SK-N-SH (cell line): ENCODE data around the gene WBP2. TPM values are rescaled to one million over a fixed set of nuclear protein-coding genes. Genes with fewer than 3 reads are reported as not detected.
"Not testable (repeated sequence)": the region's sequence is repeated elsewhere in the genome, so short reads cannot be mapped to it uniquely, and the experiment has no call there.

ENCODE experiments used
- CTCF ChIA-PET: fragments of 300-600, 350-600 bp; formaldehyde crosslinking; extraction: SDS; loops from one replicate; lab custom pipeline; 2021; lab: Yijun Ruan, JAX
- POLR2A ChIA-PET: fragments of 350-600 bp; sonication (Branson Sonifier 250); formaldehyde crosslinking; extraction: SDS; loops from one replicate; lab custom pipeline; 2020; ENCODE audit warnings: antibody characterized with exemption, inconsistent platforms; lab: Yijun Ruan, JAX
- DNase-seq: peaks from one replicate; pipeline ENCODE4 v3.0.0; 2012
- H2AFZ ChIP-seq: fragments of 200-600 bp; sonication (generic); 2 replicates; pipeline ENCODE4 v1.8.1; 2016; ENCODE audit warnings: antibody characterized with exemption, mild to moderate bottlenecking, low read depth
- H3F3A ChIP-seq: fragments of 200-600 bp; sonication (generic); replicated peaks from 2 replicates; pipeline ENCODE3; 2016; ENCODE audit warnings: antibody characterized with exemption, mild to moderate bottlenecking; ENCODE audit not compliant: insufficient read depth
- H3K27ac ChIP-seq, 2 experiments: fragments of 200-500 bp in 1 of 2; fragments of 200-600 bp in 1 of 2; sonication (Bioruptor generic) in 1 of 2; sonication (generic), shearing (Covaris generic) in 1 of 2; 2 replicates each; pipeline versions ENCODE4 v1.5.1 to v1.6.1; 2014 to 2016; ENCODE audit warnings: low read depth in 2 of 2, inconsistent platforms in 1 of 2, low read length in 1 of 2, mild to moderate bottlenecking in 1 of 2, mixed read lengths in 1 of 2
- H3K27me3 ChIP-seq: fragments of 200-600 bp; sonication (generic), shearing (Covaris generic); 2 replicates; pipeline ENCODE4 v1.6.1; 2016; ENCODE audit warnings: mixed run types; ENCODE audit not compliant: insufficient read depth
- H3K36me3 ChIP-seq, 2 experiments: fragments of 200-500 bp in 1 of 2; fragments of 200-600 bp in 1 of 2; sonication (Bioruptor generic) in 1 of 2; sonication (generic) in 1 of 2; replicated peaks in 1 of 2; 2 replicates each; pipeline versions ENCODE3 to v1.5.1; 2014 to 2016; ENCODE audit warnings: low read length in 1 of 2, mild to moderate bottlenecking in 1 of 2; ENCODE audit not compliant: insufficient read depth in 2 of 2, control insufficient read depth in 1 of 2
- H3K4me1 ChIP-seq, 2 experiments: fragments of 200-500 bp in 1 of 2; fragments of 200-600 bp in 1 of 2; sonication (Bioruptor generic) in 1 of 2; sonication (generic), shearing (Covaris generic) in 1 of 2; 2 replicates each; pipeline versions ENCODE4 v1.5.1 to v1.6.1; 2014 to 2016; ENCODE audit warnings: low read depth in 1 of 2, low read length in 1 of 2, mixed run types in 1 of 2; ENCODE audit not compliant: insufficient read depth in 2 of 2, control insufficient read depth in 1 of 2
- H3K4me2 ChIP-seq: fragments of 200-600 bp; sonication (generic), shearing (Covaris generic); 2 replicates; pipeline ENCODE4 v1.6.1; 2017; ENCODE audit warnings: mixed run types
- H3K4me3 ChIP-seq, 2 experiments: fragments of 200-500 bp in 1 of 2; fragments of 200-600 bp in 1 of 2; sonication (Bioruptor generic) in 1 of 2; sonication (generic), shearing (Covaris generic) in 1 of 2; 2 replicates each; pipeline versions ENCODE4 v1.5.1 to v1.8.1; 2014 to 2016; ENCODE audit warnings: low read depth in 2 of 2, inconsistent platforms in 1 of 2, low read length in 1 of 2, mild to moderate bottlenecking in 1 of 2, mixed read lengths in 1 of 2, moderate library complexity in 1 of 2
- H3K79me2 ChIP-seq: fragments of 200-600 bp; sonication (generic); 2 replicates; pipeline ENCODE4 v1.8.1; 2017; ENCODE audit warnings: mild to moderate bottlenecking; ENCODE audit not compliant: insufficient read depth
- H3K9ac ChIP-seq: fragments of 200-600 bp; sonication (generic); 2 replicates; pipeline ENCODE4 v1.6.1; 2017; ENCODE audit warnings: mixed run types
- H3K9me2 ChIP-seq: fragments of 200-600 bp; sonication (generic); 2 replicates; pipeline ENCODE4 v1.6.1; 2017; ENCODE audit warnings: mixed run types
- H3K9me3 ChIP-seq: fragments of 200-600 bp; sonication (generic); 2 replicates; pipeline ENCODE4 v1.6.1; 2017; ENCODE audit warnings: mixed run types, mild to moderate bottlenecking, moderate library complexity
- H4K20me1 ChIP-seq: fragments of 200-600 bp; sonication (generic); 2 replicates; pipeline ENCODE4 v1.6.1; 2017; ENCODE audit warnings: mild to moderate bottlenecking, mixed run types; ENCODE audit not compliant: insufficient read depth
- ELF1 ChIP-seq: IDR thresholded peaks from 2 replicates; pipeline ENCODE4 v1.4.0; 2012
- EZH2phosphoT487 ChIP-seq: fragments of 200-600 bp; sonication (generic); IDR thresholded peaks from 2 replicates; pipeline ENCODE4 v1.6.1; 2017; ENCODE audit warnings: low read depth, mixed run types, mild to moderate bottlenecking, antibody characterized with exemption, moderate library complexity, borderline replicate concordance
- FOXM1 ChIP-seq: IDR thresholded peaks from 2 replicates; pipeline ENCODE4 v1.4.0; 2012; ENCODE audit warnings: low read depth, mild to moderate bottlenecking
- GABPA ChIP-seq: IDR thresholded peaks from 2 replicates; pipeline ENCODE4 v1.4.0; 2012; ENCODE audit warnings: low read depth, mild to moderate bottlenecking
- GATA2 ChIP-seq: sonication (generic); formaldehyde crosslinking; IDR thresholded peaks from 2 replicates; pipeline ENCODE4 v1.5.0; 2020; ENCODE audit warnings: mild to moderate bottlenecking, missing genetic modification reagents
- MXI1 ChIP-seq: IDR thresholded peaks from 2 replicates; pipeline ENCODE4 v1.6.1; 2012; ENCODE audit warnings: mild to moderate bottlenecking, low read depth, low read length, improper control_type of control experiment
- RAD21 ChIP-seq: IDR thresholded peaks from 2 replicates; pipeline ENCODE4 v1.6.1; 2012; ENCODE audit warnings: mild to moderate bottlenecking, low read length
- SIN3A ChIP-seq: IDR thresholded peaks from 2 replicates; pipeline ENCODE4 v1.6.1; 2012; ENCODE audit warnings: low read depth, mild to moderate bottlenecking, low read length, moderate library complexity, borderline replicate concordance
- WGBS: methylation state at CpG from one replicate; pipeline ENCODE4 v1.1.6; 2017; ENCODE audit warnings: low lambda C conversion rate; 5-methylcytosine and 5-hydroxymethylcytosine counted together
- polyA plus RNA-seq, 3 experiments: library from polyadenylated mRNA; depleted of rRNA; stranded (reverse); fragments of >200 nt; gene quantifications; 2 replicates each; pipeline ENCODE4 v1.2.3, GENCODE V29; 2012
- TF ChIP-seq, protein P1 (sequence below): IDR thresholded peaks from 2 replicates; pipeline ENCODE4 v1.4.0; 2012; ENCODE audit warnings: low read depth, borderline replicate concordance
- TF ChIP-seq, protein P2 (sequence below): fragments of 200-600 bp; sonication (generic); IDR thresholded peaks from 2 replicates; pipeline ENCODE4 v1.6.1; 2017; ENCODE audit warnings: antibody characterized with exemption, mild to moderate bottlenecking, moderate library complexity

WBP2 gene
- polyA plus RNA-seq, 1 of the 3 experiments (the other 2 are of a cell fraction) = 55.8 TPM

DNA sequence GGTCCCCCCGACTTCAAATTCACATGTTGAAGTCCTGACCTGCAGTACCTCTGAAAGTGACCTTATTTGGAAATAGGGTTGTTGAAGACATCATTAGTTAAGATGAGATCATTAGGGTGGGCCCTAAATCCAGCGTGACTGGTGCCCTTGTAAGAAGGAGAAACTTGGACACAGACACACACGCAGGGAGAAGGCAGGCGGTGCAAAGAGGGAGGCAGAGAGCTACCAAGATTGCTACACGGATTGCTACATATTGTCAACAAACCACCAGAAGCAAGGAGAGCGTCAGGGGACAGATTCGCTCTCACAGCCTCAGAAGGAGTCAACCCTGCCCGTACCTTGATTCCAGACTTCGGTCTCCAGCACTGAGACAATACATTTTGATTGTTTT, 6.8 kb upstream of the WBP2 start:
- Histone ChIP-seq H3K9ac (no peak overlapping the region), H3K4me3 (no peak overlapping the region), H3K4me2 (no peak overlapping the region), H4K20me1 (no peaks in the 10 kb centered on the region), H2AFZ (no peak overlapping the region), H3F3A (peaks cover 6% of the 10 kb centered on the region), H3K9me3 (no peaks in the 10 kb centered on the region), H3K36me3 (no peaks in the 10 kb centered on the region), H3K9me2 (no peaks in the 10 kb centered on the region), H3K27ac (no peak overlapping the region), H3K79me2 (no peaks in the 10 kb centered on the region), H3K4me1 (no peaks in the 10 kb centered on the region), H3K27me3 (no peaks in the 10 kb centered on the region)
- WGBS = 85% methylated on average over 9 of the region's 9 CpGs
- TF ChIP-seq FOXM1 = no peak
- no peak for TF ChIP-seq ELF1
- TF ChIP-seq EZH2phosphoT487 = no peak
- no peak for TF ChIP-seq GABPA
- TF ChIP-seq GATA2 (CRISPR knock-in tag) = no peak
- ChIA-PET POLR2A (interaction anchor here (0.8 kb wide), 1 partner anchor 18 kb away, joined by 3 read pairs; the partner anchor contains the start of gene UNC13D), CTCF (interaction anchor here (0.7 to 4.5 kb wide), 22 partner anchors 10 to 337 kb away, joined by 3 to 60 read pairs (median 5); partner anchors contain the start of genes TRIM47, TRIM65, UNC13D and UNK)
- no peak for DNase-seq

DNA sequence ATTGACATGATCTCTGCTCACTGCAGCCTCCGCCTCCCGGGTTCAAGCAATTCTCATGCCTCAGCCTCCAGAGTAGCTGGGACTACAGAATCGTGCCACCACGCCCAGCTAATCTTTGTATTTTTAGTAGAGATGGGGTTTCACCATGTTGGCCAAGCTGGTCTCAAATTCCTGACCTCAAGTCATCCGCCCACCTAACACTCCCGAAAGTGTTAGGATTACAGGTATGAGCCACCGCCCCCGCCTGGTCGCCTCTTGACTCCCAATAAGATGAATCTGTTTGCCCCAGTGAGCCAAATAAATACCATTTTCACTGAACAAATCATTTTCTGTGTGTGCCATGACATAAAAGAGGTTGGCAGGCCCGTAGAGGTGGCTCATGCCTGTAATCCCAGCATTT, 4.2 kb upstream of the WBP2 start:
- H3K4me3 ChIP-seq, H3K9me2 ChIP-seq, H3K9ac ChIP-seq, H2AFZ ChIP-seq, H3K4me1 ChIP-seq, H4K20me1 ChIP-seq, H3K27ac ChIP-seq, H3K4me2 ChIP-seq, DNase-seq, H3K9me3 ChIP-seq, H3K27me3 ChIP-seq, POLR2A ChIA-PET, H3K36me3 ChIP-seq, H3K79me2 ChIP-seq: not testable (repeated sequence)
- H3F3A ChIP-seq = peaks cover 10% of the 10 kb centered on the region
- CTCF ChIA-PET = interaction anchor here (1.4 to 6.9 kb wide), 6 partner anchors 8 to 76 kb away, joined by 3 to 79 read pairs (median 36); partner anchors contain the start of genes TRIM65 and UNC13D
- 85% methylated on average over 10 of the region's 10 CpGs for WGBS

DNA sequence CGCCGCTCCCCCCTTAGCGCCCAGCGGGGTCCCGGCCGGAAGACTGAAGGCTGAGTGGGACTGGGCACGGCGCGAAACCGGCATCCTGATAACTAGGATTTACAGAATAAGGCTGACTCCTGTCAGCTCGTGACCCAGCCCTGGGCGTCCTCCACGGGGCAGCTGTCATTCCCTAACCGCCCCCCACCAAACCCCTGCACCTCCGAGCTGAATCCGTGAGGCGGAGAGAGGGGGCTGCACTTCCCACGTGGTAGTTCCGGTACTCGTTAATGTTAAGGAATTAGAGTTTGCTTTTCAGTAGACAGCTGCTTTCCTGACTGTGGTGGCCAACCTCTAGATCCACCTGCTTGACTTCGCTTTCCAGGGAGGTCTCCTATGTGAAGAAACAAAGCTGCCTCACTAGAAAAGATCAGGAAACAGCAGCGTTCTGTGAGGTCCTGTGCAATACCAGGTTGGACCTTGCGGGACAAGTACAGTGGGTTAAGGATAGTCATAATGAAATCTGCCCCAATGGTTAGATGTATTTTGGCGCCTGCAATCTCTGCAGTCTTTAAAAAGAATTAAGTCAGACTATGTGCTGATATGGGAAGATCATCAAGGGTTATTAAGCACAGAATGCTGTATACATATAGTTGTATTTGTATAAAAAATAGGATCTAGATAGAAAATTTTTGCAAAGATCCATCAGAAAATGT, 1.1 kb upstream of the WBP2 start:
- Histone ChIP-seq H3K27me3 (no peaks in the 10 kb centered on the region), H2AFZ (peak overlapping the region; percentile 73), H3K27ac (peak overlapping the region; percentile 84 to 88), H3K4me3 (peak overlapping the region; percentile 72 to 83), H3K4me1 (peaks cover 12 to 19% of the 10 kb centered on the region in 2 experiments; a peak in 3 of 4 replicates), H3K9me2 (no peaks in the 10 kb centered on the region), H4K20me1 (no peaks in the 10 kb centered on the region; the same call in 1 of the 2 replicates), H3K9me3 (no peaks in the 10 kb centered on the region), H3K79me2 (peaks cover 29% of the 10 kb centered on the region), H3K9ac (peak overlapping the region; percentile 78), H3K4me2 (peak overlapping the region; percentile 94), H3F3A (peaks cover 15% of the 10 kb centered on the region), H3K36me3 (peaks cover 3 to 4% of the 10 kb centered on the region in 2 experiments)
- WGBS = 3% methylated on average over 16 of the region's 24 CpGs
- CTCF ChIA-PET = interaction anchor here (0.7 to 6.9 kb wide), 37 partner anchors 10 to 424 kb away, joined by 3 to 79 read pairs (median 6); partner anchors contain the start of genes CDK3, EVPL, MRPL38 and TRIM47
- no peak for DNase-seq
- POLR2A ChIA-PET = interaction anchor here (0.5 to 2.4 kb wide), 12 partner anchors 11 to 587 kb away, joined by 3 to 31 read pairs (median 8); partner anchors contain the start of genes TRIM47, TRIM65, UNC13D and UNK
- TF ChIP-seq MXI1 (peak; percentile 90), RAD21 (peak; percentile 58; the same call in 1 of the 2 replicates), SIN3A (peak; percentile 48; the same call in 1 of the 2 replicates)
- TF ChIP-seq, protein P1, sequence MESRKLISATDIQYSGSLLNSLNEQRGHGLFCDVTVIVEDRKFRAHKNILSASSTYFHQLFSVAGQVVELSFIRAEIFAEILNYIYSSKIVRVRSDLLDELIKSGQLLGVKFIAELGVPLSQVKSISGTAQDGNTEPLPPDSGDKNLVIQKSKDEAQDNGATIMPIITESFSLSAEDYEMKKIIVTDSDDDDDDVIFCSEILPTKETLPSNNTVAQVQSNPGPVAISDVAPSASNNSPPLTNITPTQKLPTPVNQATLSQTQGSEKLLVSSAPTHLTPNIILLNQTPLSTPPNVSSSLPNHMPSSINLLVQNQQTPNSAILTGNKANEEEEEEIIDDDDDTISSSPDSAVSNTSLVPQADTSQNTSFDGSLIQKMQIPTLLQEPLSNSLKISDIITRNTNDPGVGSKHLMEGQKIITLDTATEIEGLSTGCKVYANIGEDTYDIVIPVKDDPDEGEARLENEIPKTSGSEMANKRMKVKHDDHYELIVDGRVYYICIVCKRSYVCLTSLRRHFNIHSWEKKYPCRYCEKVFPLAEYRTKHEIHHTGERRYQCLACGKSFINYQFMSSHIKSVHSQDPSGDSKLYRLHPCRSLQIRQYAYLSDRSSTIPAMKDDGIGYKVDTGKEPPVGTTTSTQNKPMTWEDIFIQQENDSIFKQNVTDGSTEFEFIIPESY = no peak
- TF ChIP-seq, protein P2, sequence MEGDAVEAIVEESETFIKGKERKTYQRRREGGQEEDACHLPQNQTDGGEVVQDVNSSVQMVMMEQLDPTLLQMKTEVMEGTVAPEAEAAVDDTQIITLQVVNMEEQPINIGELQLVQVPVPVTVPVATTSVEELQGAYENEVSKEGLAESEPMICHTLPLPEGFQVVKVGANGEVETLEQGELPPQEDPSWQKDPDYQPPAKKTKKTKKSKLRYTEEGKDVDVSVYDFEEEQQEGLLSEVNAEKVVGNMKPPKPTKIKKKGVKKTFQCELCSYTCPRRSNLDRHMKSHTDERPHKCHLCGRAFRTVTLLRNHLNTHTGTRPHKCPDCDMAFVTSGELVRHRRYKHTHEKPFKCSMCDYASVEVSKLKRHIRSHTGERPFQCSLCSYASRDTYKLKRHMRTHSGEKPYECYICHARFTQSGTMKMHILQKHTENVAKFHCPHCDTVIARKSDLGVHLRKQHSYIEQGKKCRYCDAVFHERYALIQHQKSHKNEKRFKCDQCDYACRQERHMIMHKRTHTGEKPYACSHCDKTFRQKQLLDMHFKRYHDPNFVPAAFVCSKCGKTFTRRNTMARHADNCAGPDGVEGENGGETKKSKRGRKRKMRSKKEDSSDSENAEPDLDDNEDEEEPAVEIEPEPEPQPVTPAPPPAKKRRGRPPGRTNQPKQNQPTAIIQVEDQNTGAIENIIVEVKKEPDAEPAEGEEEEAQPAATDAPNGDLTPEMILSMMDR = no peak; the same call in 1 of the 2 replicates
